NCI-H2196 (cell line): Measurements from ENCODE around the gene SLC35D2.
"Not testable (repeated sequence)": the region's sequence is repeated elsewhere in the genome, so short reads cannot be mapped to it uniquely, and the experiment has no call there.

ENCODE experiments used
- DNase-seq: peaks from one replicate; lab custom pipeline; 2025; ENCODE audit not compliant: unreplicated experiment; lab: John Stamatoyannopoulos, UW

SLC35D2 gene

GRCh38 chr9:96317335-96317980 is 66.1 kb downstream of the SLC35D2 start:
- peak; percentile 53 for DNase-seq

- DNase-seq, result no peak
Measured at GRCh38 chr9:96309850-96310249, 73.7 kb downstream of the SLC35D2 start.

GRCh38 chr9:96306958-96307357 is 76.6 kb downstream of the SLC35D2 start:
- not testable (repeated sequence) for DNase-seq

GRCh38 chr9:96305171-96305570 is 78.3 kb downstream of the SLC35D2 start:
- DNase-seq, result no peak

- DNase-seq, result no peak
Measured at GRCh38 chr9:96304230-96304629, 79.3 kb downstream of the SLC35D2 start.

GRCh38 chr9:96302021-96302420 is 81.5 kb downstream of the SLC35D2 start, which contains the start of gene HSD17B3:
Gene HSD17B3 (minus strand): TSS chr9:96302176. CDS start chr9:96302104, 72 bp downstream.
- no peak for DNase-seq

- no peak for DNase-seq
Measured at GRCh38 chr9:96299823-96300222, 83.7 kb downstream of the SLC35D2 start.

GRCh38 chr9:96294159-96294545 is 89.4 kb downstream of the SLC35D2 start:
- no peak for DNase-seq

- DNase-seq, result no peak
Measured at GRCh38 chr9:96293498-96294158, 89.9 kb downstream of the SLC35D2 start.

GRCh38 chr9:96289392-96289791 is 94.1 kb downstream of the SLC35D2 start:
- DNase-seq, result no peak

- DNase-seq, result no peak
Measured at GRCh38 chr9:96281641-96282040, 101.9 kb downstream of the SLC35D2 start.

GRCh38 chr9:96279932-96280331 is 103.6 kb downstream of the SLC35D2 start:
- no peak for DNase-seq

- DNase-seq, result no peak
Measured at GRCh38 chr9:96274939-96275338, 108.6 kb downstream of the SLC35D2 start.
